Stomach (tissue), 9 donors: Measurements from ENCODE around the gene ULK3. TPM values are rescaled to one million over a fixed set of nuclear protein-coding genes. Genes with fewer than 3 reads are reported as not detected.
A peak's percentile ranks its signal among the peaks of the same experiment; 100 is the strongest.

Experiments used
- DNase-seq, 2 donors: peaks; one replicate each; pipeline versions ENCODE4 v3.0.0 to v3.0.0-alpha.2; 2013 to 2019
- H3K27ac ChIP-seq, 5 donors: fragments of 200-600 bp in 4 of 5; sonication (generic) in 4 of 5; one replicate each; pipeline ENCODE4 v1.5.1; 2013 to 2019; ENCODE audit warnings: mild to moderate bottlenecking in 1 of 5, moderate library complexity in 1 of 5
- H3K27me3 ChIP-seq, 3 donors: fragments of 200-600 bp; sonication (generic); one replicate each; pipeline ENCODE4 v1.5.1; 2017 to 2019; ENCODE audit warnings: mixed run types in 1 of 3
- H3K36me3 ChIP-seq, 4 donors: fragments of 200-600 bp; sonication (generic); 1 replicate in 3 of 4; 2 replicates in 1 of 4; pipeline ENCODE4 v1.5.1; 2016 to 2019
- H3K4me1 ChIP-seq, 4 donors: fragments of 200-600 bp; sonication (generic); one replicate each; pipeline ENCODE4 v1.5.1; 2016 to 2019
- H3K4me3 ChIP-seq, 4 donors: fragments of 200-600 bp; sonication (generic) in 3 of 4; one replicate each; pipeline ENCODE4 v1.5.1; 2016 to 2019; ENCODE audit warnings: mild to moderate bottlenecking in 1 of 4
- H3K9me3 ChIP-seq, 4 donors: fragments of 200-600 bp; sonication (generic); one replicate each; pipeline ENCODE4 v1.5.1; 2016 to 2019
- CTCF ChIP-seq, 7 experiments: fragments of 450-650 bp in 4 of 7; fragments of 200-600 bp in 3 of 7; sonication (generic) in 3 of 7; IDR thresholded peaks; one replicate each; pipeline ENCODE4 v1.5.1; 2016 to 2019; ENCODE audit warnings: antibody characterized with exemption in 7 of 7, control low read depth in 2 of 7, mild to moderate bottlenecking in 1 of 7
- EP300 ChIP-seq: sonication (generic); formaldehyde crosslinking; IDR thresholded peaks from one replicate; pipeline ENCODE4 v1.6.1; 2017; ENCODE audit warnings: antibody characterized with exemption
- POLR2A ChIP-seq, 4 donors: fragments of 450-650 bp; IDR thresholded peaks; one replicate each; pipeline ENCODE4 v1.6.1; 2016; ENCODE audit warnings: antibody characterized with exemption in 4 of 4, control low read depth in 2 of 4, mild to moderate bottlenecking in 1 of 4, moderate library complexity in 1 of 4
- POLR2AphosphoS5 ChIP-seq, 3 donors: sonication (generic); formaldehyde crosslinking; IDR thresholded peaks; one replicate each; pipeline ENCODE4 v1.6.1; 2016; ENCODE audit warnings: antibody characterized with exemption in 3 of 3
- WGBS, 5 donors: extraction: QIAGEN DNeasy Blood & Tissue Kit in 3 of 5; methylation state at CpG; one replicate each; pipeline versions ENCODE4 v1.1.5 to v1.1.7; 2013 to 2018; 5-methylcytosine and 5-hydroxymethylcytosine counted together
- intact Hi-C: fragments of 100-400 bp; cut with DNase I; formaldehyde crosslinking; loops from one replicate; pipeline ENCODE4 v1.15.1; 2023; ENCODE audit warnings: low total_unique reads
- polyA plus RNA-seq, 3 donors: library from polyadenylated mRNA; stranded (reverse); fragments of 200-250 nt; gene quantifications; one replicate each; pipeline ENCODE4 v1.2.3, GENCODE V29; 2013
- total RNA-seq, 5 donors: library from RNA; depleted of rRNA; stranded (reverse); fragments of >200 nt; gene quantifications; one replicate each; pipeline versions ENCODE4 v1.1.0 to v1.2.3, GENCODE V29; 2014 to 2016
- donor health status: healthy with polysubstance abuse.
- donor health status: Bipolar disorder and iron deficiency.
- donor health status: healthy.

ULK3 gene
- total and polyA plus RNA-seq, 8 donors, result 19.4 to 251 (median 46.2) TPM

- no peaks in the 10 kb centered on the region for H3K27me3 ChIP-seq
- H3K27ac ChIP-seq, result peak overlapping the region in 3 of 5 donors; percentile 67 to 76 (median 67)
- WGBS, 5 donors, result 75 to 91% (median 89%) methylated on average over 12 to 20 of the region's 20 CpGs
- H3K36me3 ChIP-seq, result peaks cover 37 to 75% (median 64%) of the 10 kb centered on the region in 4 donors
- no peak for TF ChIP-seq POLR2AphosphoS5 (IDR thresholded peaks at IDR 0.05)
- no peak for TF ChIP-seq POLR2A (IDR thresholded peaks at IDR 0.05)
- TF ChIP-seq EP300, result no peak
- no peak for TF ChIP-seq CTCF (IDR thresholded peaks at IDR 0.05)
- H3K4me3 ChIP-seq, result no peak overlapping the region
- DNase-seq, result no peak
- no peaks in the 10 kb centered on the region for H3K9me3 ChIP-seq
- peaks cover 18 to 51% (median 34%) of the 10 kb centered on the region in 4 donors for H3K4me1 ChIP-seq
- intact Hi-C loops, result no loop called here
Observed at GRCh38 chr15:74800559-74801094, 42.3 kb downstream of the ULK3 start.

GRCh38 chr15:74799856-74800558 is 42.9 kb downstream of the ULK3 start:
- Histone ChIP-seq H3K4me1 (peaks cover 18 to 55% (median 38%) of the 10 kb centered on the region in 4 donors), H3K27me3 (no peaks in the 10 kb centered on the region), H3K36me3 (peaks cover 37 to 78% (median 65%) of the 10 kb centered on the region in 4 donors), H3K4me3 (peak overlapping the region in 1 of 4 donors; percentile 4), H3K27ac (peak overlapping the region; percentile 32 to 76 (median 67)), H3K9me3 (no peaks in the 10 kb centered on the region)
- intact Hi-C loops, result no loop called here
- WGBS, 5 donors, result 24 to 36% (median 33%) methylated on average over 12 to 18 of the region's 18 CpGs
- TF ChIP-seq POLR2A (IDR thresholded peaks at IDR 0.05), result no peak
- TF ChIP-seq EP300, result no peak
- peak in 6 of 7 experiments; percentile 84 to 98 (median 96) for TF ChIP-seq CTCF (IDR thresholded peaks at IDR 0.05)
- TF ChIP-seq POLR2AphosphoS5 (IDR thresholded peaks at IDR 0.05), result peak in 1 of 3 donors; percentile 76
- DNase-seq, result peak; percentile 87 to 91

DNA sequence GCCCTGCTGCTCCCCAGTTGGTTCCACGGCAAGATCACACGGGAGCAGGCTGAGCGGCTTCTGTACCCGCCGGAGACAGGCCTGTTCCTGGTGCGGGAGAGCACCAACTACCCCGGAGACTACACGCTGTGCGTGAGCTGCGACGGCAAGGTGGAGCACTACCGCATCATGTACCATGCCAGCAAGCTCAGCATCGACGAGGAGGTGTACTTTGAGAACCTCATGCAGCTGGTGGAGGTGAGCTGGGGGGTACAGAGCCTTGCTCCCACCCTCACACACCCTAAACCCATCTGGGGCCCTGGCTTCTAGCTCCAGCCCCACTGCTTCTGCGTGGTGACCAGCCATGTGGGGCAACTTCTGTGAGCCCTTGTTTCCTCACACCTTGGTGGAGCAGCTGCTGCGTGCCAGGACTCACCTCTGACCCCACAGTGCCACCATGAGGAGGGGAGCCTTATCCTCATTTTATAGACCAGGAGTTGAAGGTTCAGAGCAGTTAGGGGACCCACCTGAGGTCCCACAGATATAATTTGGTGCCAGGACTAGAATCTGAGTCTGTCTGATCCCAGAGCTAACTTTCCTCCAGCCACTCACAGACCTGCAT is 43.6 kb downstream of the ULK3 start:
- Histone ChIP-seq H3K27ac (peak overlapping the region in 4 of 5 donors; percentile 32 to 76 (median 67)), H3K9me3 (no peaks in the 10 kb centered on the region), H3K36me3 (peaks cover 37 to 78% (median 64%) of the 10 kb centered on the region in 4 donors), H3K4me1 (peaks cover 18 to 60% (median 45%) of the 10 kb centered on the region in 4 donors), H3K4me3 (no peak overlapping the region), H3K27me3 (no peaks in the 10 kb centered on the region)
- WGBS, 5 donors, result 61 to 85% (median 77%) methylated on average over 13 to 16 of the region's 16 CpGs
- TF ChIP-seq EP300 (no peak), POLR2A (IDR thresholded peaks at IDR 0.05) (no peak), POLR2AphosphoS5 (IDR thresholded peaks at IDR 0.05) (no peak), CTCF (IDR thresholded peaks at IDR 0.05) (no peak)
- DNase-seq, result no peak
- intact Hi-C loops, result no loop called here

DNA sequence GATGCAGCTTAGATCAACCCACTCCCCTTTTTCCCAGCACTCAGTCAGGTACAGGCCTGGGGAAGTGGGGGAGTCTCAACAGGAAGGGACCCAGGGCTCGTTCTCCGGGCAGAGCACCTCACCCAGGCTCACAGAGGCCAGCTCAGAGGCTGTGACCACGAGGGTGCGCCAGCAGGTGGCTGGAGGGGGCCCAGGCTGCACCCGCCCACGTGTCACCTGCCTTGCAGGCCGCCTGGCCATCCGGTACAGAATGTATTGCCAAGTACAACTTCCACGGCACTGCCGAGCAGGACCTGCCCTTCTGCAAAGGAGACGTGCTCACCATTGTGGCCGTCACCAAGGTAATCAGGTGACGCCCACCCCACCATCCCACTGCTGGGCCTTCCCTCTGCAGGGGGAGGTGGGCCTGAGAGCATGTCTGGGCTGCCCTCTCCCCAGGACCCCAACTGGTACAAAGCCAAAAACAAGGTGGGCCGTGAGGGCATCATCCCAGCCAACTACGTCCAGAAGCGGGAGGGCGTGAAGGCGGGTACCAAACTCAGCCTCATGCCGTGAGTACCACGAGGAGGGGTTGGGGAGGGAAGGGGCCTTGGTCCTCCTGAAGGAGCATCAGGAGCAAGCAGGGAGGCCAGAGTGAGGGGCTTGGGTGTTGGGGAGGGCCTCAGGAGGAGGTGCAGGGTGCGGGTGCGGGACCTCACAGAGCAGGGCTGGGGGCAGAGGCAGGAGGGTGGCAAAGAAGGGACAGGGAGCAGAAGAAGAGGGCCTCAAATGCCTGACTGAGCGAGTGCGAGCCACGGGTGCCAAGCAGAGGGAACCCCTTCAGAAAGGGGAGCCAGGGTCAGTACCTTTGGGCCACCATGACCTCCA is 44.3 kb downstream of the ULK3 start:
- no peak overlapping the region for H3K4me3 ChIP-seq
- no peaks in the 10 kb centered on the region for H3K9me3 ChIP-seq
- H3K27ac ChIP-seq, result peak overlapping the region in 4 of 5 donors; percentile 29 to 76 (median 67)
- H3K4me1 ChIP-seq, result peaks cover 18 to 67% (median 50%) of the 10 kb centered on the region in 4 donors
- no peaks in the 10 kb centered on the region for H3K27me3 ChIP-seq
- TF ChIP-seq POLR2AphosphoS5 (IDR thresholded peaks at IDR 0.05) (peak in 1 of 3 donors; percentile 50), EP300 (no peak), CTCF (IDR thresholded peaks at IDR 0.05) (peak in 3 of 7 experiments; percentile 20 to 53 (median 39)), POLR2A (IDR thresholded peaks at IDR 0.05) (no peak)
- H3K36me3 ChIP-seq, result peaks cover 37 to 72% (median 56%) of the 10 kb centered on the region in 4 donors
- WGBS, 5 donors, result 52 to 65% (median 59%) methylated on average over 22 to 25 of the region's 25 CpGs
- intact Hi-C loops, result no loop called here
- peak in 1 of 2 donors; percentile 88 for DNase-seq
